Activated CD4-positive, alpha-beta memory T cell treated with anti-CD3 and anti-CD28 coated beads for 36 hours (primary cell): ENCODE data around the gene RNF40. TPM values are rescaled to one million over a fixed set of nuclear protein-coding genes. Genes with fewer than 3 reads are reported as not detected.

Experiments used
- CTCF ChIA-PET: fragments of 350-600 bp; sonication (Branson Sonifier 250); formaldehyde crosslinking; loops from one replicate; lab custom pipeline; 2021; ENCODE audit warnings: antibody characterized with exemption, inconsistent platforms; lab: Charles Lee
- POLR2A ChIA-PET: fragments of 350-600 bp; sonication (Branson Sonifier 250); formaldehyde crosslinking; loops from one replicate; lab custom pipeline; 2021; ENCODE audit warnings: antibody characterized with exemption; lab: Charles Lee
- DNase-seq: peaks from one replicate; pipeline ENCODE4 v3.0.0-alpha.2; 2020
- H3K27ac Mint-ChIP-seq: one replicate; pipeline ENCODE4 v1.8.0; 2021; ENCODE audit warnings: mixed read lengths
- H3K27me3 Mint-ChIP-seq: one replicate; pipeline ENCODE4 v1.8.0; 2021; ENCODE audit warnings: mixed read lengths
- H3K36me3 Mint-ChIP-seq: one replicate; pipeline ENCODE4 v1.8.0; 2021; ENCODE audit warnings: mixed read lengths
- H3K4me1 Mint-ChIP-seq: one replicate; pipeline ENCODE4 v1.8.0; 2021; ENCODE audit warnings: low read depth, mixed read lengths
- H3K4me3 Mint-ChIP-seq: one replicate; pipeline ENCODE4 v1.8.0; 2021; ENCODE audit warnings: mild to moderate bottlenecking, mixed read lengths
- H3K9me3 Mint-ChIP-seq: one replicate; pipeline ENCODE4 v1.8.0; 2021; ENCODE audit warnings: mixed read lengths
- intact Hi-C: fragments of 100-400 bp; cut with micrococcal nuclease; formaldehyde crosslinking; loops from one replicate; pipeline ENCODE4 v1.15.1; 2023
- total RNA-seq, 2 experiments: library from RNA; stranded (reverse); gene quantifications; one replicate each; pipeline ENCODE4 v1.2.3, GENCODE V29; 2021

RNF40 gene
- total RNA-seq, 2 experiments from 2014 or later: 70.9 to 72.8 TPM

GRCh38 chr16:30779596-30779995, 17.5 kb downstream of the RNF40 start:
- ChIA-PET CTCF (no interaction called here), POLR2A (no interaction called here)
- Mint-ChIP-seq H3K9me3 (no peaks in the 10 kb centered on the region), H3K4me3 (no peak overlapping the region), H3K36me3 (peaks cover 15% of the 10 kb centered on the region), H3K27ac (no peak overlapping the region), H3K27me3 (no peaks in the 10 kb centered on the region), H3K4me1 (peaks cover 17% of the 10 kb centered on the region)
- intact Hi-C loops: no loop called here
- no peak for DNase-seq

- Mint-ChIP-seq H3K9me3 (no peaks in the 10 kb centered on the region), H3K4me3 (no peak overlapping the region), H3K27ac (no peak overlapping the region), H3K27me3 (no peaks in the 10 kb centered on the region), H3K4me1 (peaks cover 12% of the 10 kb centered on the region), H3K36me3 (peaks cover 13% of the 10 kb centered on the region)
- intact Hi-C loops: no loop called here
- ChIA-PET POLR2A (no interaction called here), CTCF (no interaction called here)
- DNase-seq: no peak
Measured at GRCh38 chr16:30780021-30780420, 17.9 kb downstream of the RNF40 start.

- CTCF ChIA-PET: no interaction called here
- intact Hi-C loops: no loop called here
- no peak overlapping the region for H3K27ac Mint-ChIP-seq
- H3K36me3 Mint-ChIP-seq: peaks cover 9% of the 10 kb centered on the region
- H3K9me3 Mint-ChIP-seq: no peaks in the 10 kb centered on the region
- H3K4me1 Mint-ChIP-seq: peaks cover 8% of the 10 kb centered on the region
- POLR2A ChIA-PET: no interaction called here
- DNase-seq: no peak
- no peak overlapping the region for H3K4me3 Mint-ChIP-seq
- H3K27me3 Mint-ChIP-seq: no peaks in the 10 kb centered on the region
Measured at GRCh38 chr16:30780549-30780948, 18.4 kb downstream of the RNF40 start.

GRCh38 chr16:30782486-30783279, 20.6 kb downstream of the RNF40 start:
- Mint-ChIP-seq H3K4me3 (no peak overlapping the region), H3K27me3 (peaks cover 4% of the 10 kb centered on the region), H3K9me3 (no peaks in the 10 kb centered on the region), H3K36me3 (peaks cover 5% of the 10 kb centered on the region), H3K4me1 (peaks cover 12% of the 10 kb centered on the region), H3K27ac (no peak overlapping the region)
- DNase-seq: no peak
- ChIA-PET POLR2A (interaction anchor here (1.2 kb wide), 1 partner anchor 22 kb away, joined by 3 read pairs; no protein-coding TSS in a partner anchor), CTCF (interaction anchor here (0.6 to 1.9 kb wide), 2 partner anchors 10 to 31 kb away, joined by 3 to 7 read pairs; no protein-coding TSS in a partner anchor)
- intact Hi-C loops: no loop called here

GRCh38 chr16:30783280-30784109, 21.4 kb downstream of the RNF40 start:
- Mint-ChIP-seq H3K27ac (no peak overlapping the region), H3K4me3 (no peak overlapping the region), H3K4me1 (peaks cover 12% of the 10 kb centered on the region), H3K9me3 (no peaks in the 10 kb centered on the region), H3K27me3 (peaks cover 4% of the 10 kb centered on the region), H3K36me3 (peaks cover 5% of the 10 kb centered on the region)
- CTCF ChIA-PET: interaction anchor here (1.0 to 1.9 kb wide), 2 partner anchors 31 to 158 kb away, joined by 3 to 7 read pairs; no protein-coding TSS in a partner anchor
- intact Hi-C loops: no loop called here
- POLR2A ChIA-PET: interaction anchor here (0.5 to 1.2 kb wide), 2 partner anchors 22 to 28 kb away, joined by 3 read pairs; no protein-coding TSS in a partner anchor
- DNase-seq: no peak

- no peak for DNase-seq
- peaks cover 12% of the 10 kb centered on the region for H3K4me1 Mint-ChIP-seq
- intact Hi-C loops: no loop called here
- H3K4me3 Mint-ChIP-seq: no peak overlapping the region
- H3K36me3 Mint-ChIP-seq: peaks cover 5% of the 10 kb centered on the region
- no peak overlapping the region for H3K27ac Mint-ChIP-seq
- no peaks in the 10 kb centered on the region for H3K9me3 Mint-ChIP-seq
- ChIA-PET CTCF (interaction anchor here (1.0 to 1.9 kb wide), 2 partner anchors 30 to 158 kb away, joined by 3 to 7 read pairs; no protein-coding TSS in a partner anchor), POLR2A (interaction anchor here (0.5 kb wide), 1 partner anchor 28 kb away, joined by 3 read pairs; no protein-coding TSS in a partner anchor)
- H3K27me3 Mint-ChIP-seq: peaks cover 4% of the 10 kb centered on the region
Measured at GRCh38 chr16:30784215-30784614, 22.1 kb downstream of the RNF40 start.

GRCh38 chr16:30785126-30786106, 23.3 kb downstream of the RNF40 start:
- DNase-seq: no peak
- Mint-ChIP-seq H3K4me3 (peak overlapping the region; percentile 77), H3K4me1 (peaks cover 12% of the 10 kb centered on the region), H3K27me3 (peaks cover 4% of the 10 kb centered on the region), H3K27ac (no peak overlapping the region), H3K36me3 (peaks cover 5% of the 10 kb centered on the region), H3K9me3 (no peaks in the 10 kb centered on the region)
- POLR2A ChIA-PET: interaction anchor here (0.6 kb wide), 1 partner anchor 157 kb away, joined by 4 read pairs; no protein-coding TSS in a partner anchor
- intact Hi-C loops: no loop called here
- CTCF ChIA-PET: interaction anchor here (0.6 to 1.3 kb wide), 2 partner anchors 29 to 80 kb away, joined by 3 to 6 read pairs; no protein-coding TSS in a partner anchor

- H3K4me1 Mint-ChIP-seq: peaks cover 12% of the 10 kb centered on the region
- no peak overlapping the region for H3K27ac Mint-ChIP-seq
- POLR2A ChIA-PET: interaction anchor here (1.0 kb wide), 1 partner anchor 19 kb away, joined by 3 read pairs; no protein-coding TSS in a partner anchor
- intact Hi-C loops: no loop called here
- DNase-seq: peak; percentile 30
- CTCF ChIA-PET: interaction anchor here (1.0 kb wide), 2 partner anchors 19 to 28 kb away, joined by 3 to 4 read pairs; no protein-coding TSS in a partner anchor
- H3K4me3 Mint-ChIP-seq: peak overlapping the region; percentile 77
- peaks cover 5% of the 10 kb centered on the region for H3K36me3 Mint-ChIP-seq
- H3K27me3 Mint-ChIP-seq: peaks cover 4% of the 10 kb centered on the region
- H3K9me3 Mint-ChIP-seq: no peaks in the 10 kb centered on the region
Measured at GRCh38 chr16:30786115-30786935, 24.2 kb downstream of the RNF40 start.

- Mint-ChIP-seq H3K36me3 (peaks cover 5% of the 10 kb centered on the region), H3K4me1 (peaks cover 12% of the 10 kb centered on the region), H3K4me3 (peak within 1 kb of the TSS; percentile 77), H3K9me3 (no peaks in the 10 kb centered on the region), H3K27me3 (peaks cover 4% of the 10 kb centered on the region), H3K27ac (no peak within 1 kb of the TSS)
- DNase-seq: peak; percentile 31
- intact Hi-C loops: loop anchor here (1.0 kb wide), 1 partner anchor 19 kb away; no protein-coding TSS in a partner anchor
- CTCF ChIA-PET: interaction anchor here (1.0 kb wide), 2 partner anchors 18 to 27 kb away, joined by 3 to 4 read pairs; no protein-coding TSS in a partner anchor
- POLR2A ChIA-PET: interaction anchor here (1.0 to 1.2 kb wide), 2 partner anchors 10 to 18 kb away, joined by 3 read pairs; no protein-coding TSS in a partner anchor
Measured at GRCh38 chr16:30786936-30787612, 25.0 kb downstream of the RNF40 start, which contains the start of gene ZNF629. TSS of gene ZNF629 (minus strand) at chr16:30787205. CDS start at chr16:30784482, 2,723 bp downstream.
